ENCODE results near the gene LEP. TPM values are rescaled to one million over a fixed set of nuclear protein-coding genes. Genes with fewer than 3 reads are reported as not detected.

The LEP gene
- total and polyA plus RNA-seq, 2 experiments from 2014 or later = not detected

- no peak for TF ChIP-seq CTCF (IDR thresholded peaks at IDR 0.05; ENCODE audit: low read depth, low read length)
- Histone ChIP-seq H3K36me3 (no peaks in the 10 kb centered on the region), H3K4me3 (no peak overlapping the region), H3K4me1 (ENCODE audit: low read depth) (no peaks in the 10 kb centered on the region), H3K27ac (no peak overlapping the region), H3K27me3 (peaks cover 59% of the 10 kb centered on the region), H3K9me3 (ENCODE audit: low read depth) (no peaks in the 10 kb centered on the region)
- no peak for DNase-seq (ENCODE audit: low read depth in 1 of 2, low spot score in 1 of 2)
Observed at GRCh38 chr7:128207609-128208008, 33.5 kb upstream of the LEP start.

- no peaks in the 10 kb centered on the region for H3K36me3 ChIP-seq
- no peaks in the 10 kb centered on the region for H3K4me1 ChIP-seq (ENCODE audit: low read depth)
- H3K27me3 ChIP-seq = peaks cover 42% of the 10 kb centered on the region
- H3K27ac ChIP-seq = no peak overlapping the region
- DNase-seq (ENCODE audit: low read depth in 1 of 2, low spot score in 1 of 2) = peak; percentile 82 to 84
- no peaks in the 10 kb centered on the region for H3K9me3 ChIP-seq (ENCODE audit: low read depth)
- TF ChIP-seq CTCF (IDR thresholded peaks at IDR 0.05; ENCODE audit: low read depth, low read length) = peak; percentile 97
- H3K4me3 ChIP-seq = no peak overlapping the region
Observed at GRCh38 chr7:128209229-128210035, 31.6 kb upstream of the LEP start.

- no peak for DNase-seq (ENCODE audit: low read depth in 1 of 2, low spot score in 1 of 2)
- Histone ChIP-seq H3K36me3 (no peaks in the 10 kb centered on the region), H3K4me3 (no peak overlapping the region), H3K27me3 (peaks cover 41% of the 10 kb centered on the region), H3K4me1 (ENCODE audit: low read depth) (no peaks in the 10 kb centered on the region), H3K27ac (no peak overlapping the region), H3K9me3 (ENCODE audit: low read depth) (no peaks in the 10 kb centered on the region)
- TF ChIP-seq CTCF (IDR thresholded peaks at IDR 0.05; ENCODE audit: low read depth, low read length) = no peak
Observed at GRCh38 chr7:128210036-128210347, 31.1 kb upstream of the LEP start.

DNA sequence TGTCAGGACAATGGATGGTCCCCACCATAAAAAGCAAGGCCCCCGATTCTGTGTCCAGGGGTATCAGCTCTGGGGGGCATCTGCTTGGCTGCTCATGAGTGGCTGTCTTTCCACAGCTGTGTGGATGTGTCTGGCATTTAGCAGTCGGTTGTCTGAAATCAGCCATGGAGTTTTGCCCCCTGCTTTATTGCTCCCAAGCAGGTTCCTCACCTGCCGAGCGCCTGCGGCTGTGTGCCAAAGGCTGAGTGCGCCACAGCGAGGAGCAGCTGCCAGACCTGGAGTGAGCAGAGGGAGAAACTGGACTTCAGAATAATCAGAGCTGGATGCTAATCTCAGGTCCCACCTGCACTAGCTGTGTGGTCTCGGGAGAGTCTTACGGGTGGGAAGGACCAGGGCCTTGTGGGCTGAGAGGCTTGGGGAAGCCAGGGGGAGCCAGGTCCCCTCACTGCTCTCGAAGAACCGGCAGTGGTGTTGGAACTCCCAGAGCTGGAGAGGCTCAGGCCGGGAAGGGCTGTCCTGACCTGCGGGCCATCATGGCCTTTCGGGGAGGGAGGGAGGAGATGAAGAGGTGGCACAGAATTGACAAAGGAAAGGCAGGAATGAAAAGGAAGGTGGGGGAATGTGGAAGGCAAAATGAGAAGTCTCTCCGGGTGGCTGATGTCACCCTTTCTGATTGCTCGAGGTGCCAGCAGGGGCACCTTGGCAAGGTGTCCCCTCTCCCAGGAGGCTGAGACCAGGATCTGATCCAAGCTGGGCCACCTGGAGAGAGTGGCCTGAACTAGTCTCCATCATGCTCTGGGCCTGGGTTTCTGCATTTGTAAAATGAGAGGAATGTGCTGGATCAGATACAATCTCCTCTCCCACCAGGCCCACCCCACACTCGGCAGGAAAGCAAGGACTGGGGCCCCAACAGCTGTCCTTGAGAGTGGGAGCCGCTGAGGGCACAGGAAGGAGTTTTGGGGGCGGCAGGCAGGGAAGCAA is 30.2 kb upstream of the LEP start:
- peaks cover 49% of the 10 kb centered on the region for H3K27me3 ChIP-seq
- H3K4me3 ChIP-seq = no peak overlapping the region
- DNase-seq (ENCODE audit: low read depth in 1 of 2, low spot score in 1 of 2) = no peak
- no peak for TF ChIP-seq CTCF (IDR thresholded peaks at IDR 0.05; ENCODE audit: low read depth, low read length)
- H3K27ac ChIP-seq = no peak overlapping the region
- H3K9me3 ChIP-seq (ENCODE audit: low read depth) = no peaks in the 10 kb centered on the region
- H3K4me1 ChIP-seq (ENCODE audit: low read depth) = no peaks in the 10 kb centered on the region
- no peaks in the 10 kb centered on the region for H3K36me3 ChIP-seq

DNA sequence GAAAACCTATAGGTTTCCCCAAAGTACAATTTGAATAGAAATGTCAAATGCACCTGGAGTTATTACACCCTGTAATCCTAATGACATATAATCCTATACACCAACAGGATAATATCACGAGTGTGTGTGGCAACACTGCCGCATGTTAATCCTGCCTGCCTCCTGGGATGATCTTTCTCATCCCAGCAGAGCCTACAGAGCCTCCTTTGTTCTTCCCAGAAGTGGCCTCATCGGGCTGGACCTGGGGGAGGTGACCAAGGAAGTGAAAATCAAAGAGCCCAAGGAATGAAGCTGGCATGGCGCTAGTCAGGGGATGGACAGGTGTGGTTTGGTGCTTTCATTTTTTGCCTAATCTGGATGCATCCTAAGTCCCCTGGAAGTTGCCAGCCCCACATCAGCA is 29.5 kb upstream of the LEP start:
- Histone ChIP-seq H3K4me1 (ENCODE audit: low read depth) (no peaks in the 10 kb centered on the region), H3K27ac (no peak overlapping the region), H3K27me3 (peaks cover 43% of the 10 kb centered on the region), H3K4me3 (no peak overlapping the region), H3K36me3 (no peaks in the 10 kb centered on the region), H3K9me3 (ENCODE audit: low read depth) (no peaks in the 10 kb centered on the region)
- no peak for TF ChIP-seq CTCF (IDR thresholded peaks at IDR 0.05; ENCODE audit: low read depth, low read length)
- DNase-seq (ENCODE audit: low read depth in 1 of 2, low spot score in 1 of 2) = peak in 1 of 2 donors; percentile 19

Data from cardiac muscle cell (in vitro differentiated cells and primary cell).